Progenitor cell of endocrine pancreas (in vitro differentiated cells): ENCODE measurements around the gene ASIC1. TPM values are rescaled to one million over a fixed set of nuclear protein-coding genes. Genes with fewer than 3 reads are reported as not detected.

Experiments
- DNase-seq: peaks from one replicate; pipeline ENCODE4 v3.0.0; 2021; ENCODE audit warnings: low spot score; ENCODE audit not compliant: unreplicated experiment
- H3K27ac Mint-ChIP-seq: 2 replicates; pipeline ENCODE4 v1.8.0; 2021; ENCODE audit warnings: mild to moderate bottlenecking, moderate library complexity, mixed read lengths
- H3K27me3 Mint-ChIP-seq: 2 replicates; pipeline ENCODE4 v1.8.0; 2021; ENCODE audit warnings: mixed read lengths
- H3K36me3 Mint-ChIP-seq: 2 replicates; pipeline ENCODE4 v1.8.0; 2022; ENCODE audit warnings: mixed read lengths; ENCODE audit not compliant: insufficient read depth
- H3K4me1 Mint-ChIP-seq: 2 replicates; pipeline ENCODE4 v1.8.0; 2021; ENCODE audit warnings: low read depth, mixed read lengths
- H3K4me3 Mint-ChIP-seq: 2 replicates; pipeline ENCODE4 v1.8.0; 2021; ENCODE audit warnings: low read depth, mild to moderate bottlenecking, moderate library complexity, mixed read lengths
- H3K9me3 Mint-ChIP-seq: 2 replicates; pipeline ENCODE4 v1.8.0; 2021; ENCODE audit warnings: low read depth, mixed read lengths
- CTCF ChIP-seq: fragments of 200-600 bp; sonication (generic); IDR thresholded peaks from one replicate; pipeline ENCODE4 v1.5.0; 2021; ENCODE audit warnings: antibody characterized with exemption, mild to moderate bottlenecking; ENCODE audit not compliant: unreplicated experiment
- total RNA-seq: library from RNA; stranded (reverse); gene quantifications from 2 replicates; pipeline ENCODE4 v1.2.1, GENCODE V29; 2021

Gene ASIC1
- total RNA-seq, 1 donor from 2014 or later = 5.2 TPM

- no peak for DNase-seq
- no peaks in the 10 kb centered on the region for H3K9me3 Mint-ChIP-seq
- no peak for TF ChIP-seq CTCF
- peaks cover 3% of the 10 kb centered on the region for H3K27me3 Mint-ChIP-seq
- H3K4me1 Mint-ChIP-seq = peaks cover 18% of the 10 kb centered on the region
- peaks cover 35% of the 10 kb centered on the region for H3K36me3 Mint-ChIP-seq
- no peak overlapping the region for H3K4me3 Mint-ChIP-seq
- H3K27ac Mint-ChIP-seq = no peak overlapping the region
These were observed 43.2 kb downstream of the ASIC1 start for GRCh38 chr12:50100561-50100960.

GRCh38 chr12:50101663-50102062, 44.3 kb downstream of the ASIC1 start:
- no peak for DNase-seq
- Mint-ChIP-seq H3K36me3 (peaks cover 24% of the 10 kb centered on the region), H3K27ac (peak overlapping the region; percentile 78), H3K4me1 (peaks cover 18% of the 10 kb centered on the region), H3K9me3 (no peaks in the 10 kb centered on the region), H3K4me3 (no peak overlapping the region), H3K27me3 (peaks cover 7% of the 10 kb centered on the region)
- peak; percentile 50 for TF ChIP-seq CTCF

- peaks cover 7% of the 10 kb centered on the region for H3K27me3 Mint-ChIP-seq
These were observed 44.7 kb downstream of the ASIC1 start for GRCh38 chr12:50102131-50102531.

GRCh38 chr12:50102646-50103309, 45.4 kb downstream of the ASIC1 start:
- no peak for TF ChIP-seq CTCF
- Mint-ChIP-seq H3K9me3 (no peaks in the 10 kb centered on the region), H3K27ac (peak overlapping the region; percentile 29), H3K36me3 (peaks cover 18% of the 10 kb centered on the region), H3K4me1 (peaks cover 18% of the 10 kb centered on the region), H3K27me3 (peaks cover 7% of the 10 kb centered on the region), H3K4me3 (no peak overlapping the region)
- no peak for DNase-seq

More at GRCh38 chr12:50102131-50102531, 44.7 kb downstream of the ASIC1 start:
- Mint-ChIP-seq H3K9me3 (no peaks in the 10 kb centered on the region), H3K4me3 (no peak overlapping the region), H3K27ac (peak overlapping the region; percentile 78), H3K36me3 (peaks cover 20% of the 10 kb centered on the region), H3K4me1 (peaks cover 18% of the 10 kb centered on the region)
- TF ChIP-seq CTCF = no peak
- no peak for DNase-seq

DNA sequence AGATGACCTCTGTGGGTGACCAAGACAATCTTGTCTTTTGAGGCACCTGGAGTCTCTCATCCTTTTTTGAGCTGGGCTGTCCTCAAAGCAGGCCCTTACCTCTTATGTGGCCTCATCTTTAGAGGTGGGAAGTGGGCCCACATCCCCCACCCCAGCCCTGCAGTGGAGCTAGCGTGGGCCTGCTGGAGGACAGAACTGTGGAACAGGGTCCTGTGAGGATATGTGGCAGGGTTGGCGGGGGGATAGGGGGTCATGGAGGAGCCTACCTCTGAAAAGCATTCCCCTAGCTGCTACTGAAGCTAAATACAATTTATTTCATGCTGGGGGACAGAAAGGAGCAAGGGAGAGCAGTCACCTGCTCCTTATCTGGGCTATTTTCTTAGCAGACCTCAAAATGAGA, 46.0 kb downstream of the ASIC1 start:
- no peak overlapping the region for H3K4me3 Mint-ChIP-seq
- H3K9me3 Mint-ChIP-seq = no peaks in the 10 kb centered on the region
- peak overlapping the region; percentile 29 for H3K27ac Mint-ChIP-seq
- TF ChIP-seq CTCF = no peak
- peaks cover 13% of the 10 kb centered on the region for H3K36me3 Mint-ChIP-seq
- peaks cover 7% of the 10 kb centered on the region for H3K27me3 Mint-ChIP-seq
- peaks cover 18% of the 10 kb centered on the region for H3K4me1 Mint-ChIP-seq
- DNase-seq = no peak
